Measurements from ENCODE around the gene UBE3B.

UBE3B gene

GRCh38 chr12:109476807-109477184 lies 638 bp upstream of the UBE3B start:
- Mint-ChIP-seq H3K27ac (peak overlapping the region; percentile 99), H3K9me3 (ENCODE audit: low read depth) (no peaks in the 10 kb centered on the region)

GRCh38 chr12:109477963-109478315 lies 505 bp downstream of the UBE3B start:
- Mint-ChIP-seq H3K4me3 (peak overlapping the region; percentile 98), H3K36me3 (no peaks in the 10 kb centered on the region), H3K27ac (peak overlapping the region; percentile 99), H3K9me3 (ENCODE audit: low read depth) (no peaks in the 10 kb centered on the region), H3K4me1 (ENCODE audit: low read depth) (peaks cover 49% of the 10 kb centered on the region), H3K27me3 (no peaks in the 10 kb centered on the region)

More at GRCh38 chr12:109476807-109477184, 638 bp upstream of the UBE3B start:
- Mint-ChIP-seq H3K27me3 (no peaks in the 10 kb centered on the region), H3K36me3 (no peaks in the 10 kb centered on the region), H3K4me3 (peak overlapping the region; percentile 98), H3K4me1 (ENCODE audit: low read depth) (peaks cover 48% of the 10 kb centered on the region)

- H3K36me3 Mint-ChIP-seq: no peaks in the 10 kb centered on the region
- peaks cover 45% of the 10 kb centered on the region for H3K4me1 Mint-ChIP-seq (ENCODE audit: low read depth)
- H3K4me3 Mint-ChIP-seq: peak overlapping the region; percentile 98
- no peak overlapping the region for H3K27ac Mint-ChIP-seq
- H3K9me3 Mint-ChIP-seq (ENCODE audit: low read depth): no peaks in the 10 kb centered on the region
- H3K27me3 Mint-ChIP-seq: no peaks in the 10 kb centered on the region
Measured at GRCh38 chr12:109479761-109480160, 2.3 kb downstream of the UBE3B start.

GRCh38 chr12:109480356-109480755 lies 2.9 kb downstream of the UBE3B start:
- Mint-ChIP-seq H3K4me1 (ENCODE audit: low read depth) (peaks cover 43% of the 10 kb centered on the region), H3K36me3 (peaks cover 2% of the 10 kb centered on the region), H3K27me3 (no peaks in the 10 kb centered on the region), H3K9me3 (ENCODE audit: low read depth) (no peaks in the 10 kb centered on the region), H3K27ac (no peak overlapping the region), H3K4me3 (no peak overlapping the region)

- Mint-ChIP-seq H3K4me3 (no peak overlapping the region), H3K27ac (no peak overlapping the region), H3K36me3 (peaks cover 2% of the 10 kb centered on the region)
Measured at GRCh38 chr12:109481863-109482262, 4.4 kb downstream of the UBE3B start.

GRCh38 chr12:109482491-109482890 lies 5.1 kb downstream of the UBE3B start:
- H3K9me3 Mint-ChIP-seq (ENCODE audit: low read depth): no peaks in the 10 kb centered on the region
- peaks cover 25% of the 10 kb centered on the region for H3K4me1 Mint-ChIP-seq (ENCODE audit: low read depth)
- no peak overlapping the region for H3K27ac Mint-ChIP-seq
- H3K36me3 Mint-ChIP-seq: peaks cover 2% of the 10 kb centered on the region
- no peaks in the 10 kb centered on the region for H3K27me3 Mint-ChIP-seq
- no peak overlapping the region for H3K4me3 Mint-ChIP-seq

More at GRCh38 chr12:109481863-109482262, 4.4 kb downstream of the UBE3B start:
- Mint-ChIP-seq H3K4me1 (ENCODE audit: low read depth) (peaks cover 28% of the 10 kb centered on the region), H3K27me3 (no peaks in the 10 kb centered on the region), H3K9me3 (ENCODE audit: low read depth) (no peaks in the 10 kb centered on the region)

GRCh38 chr12:109482894-109483293 lies 5.5 kb downstream of the UBE3B start:
- Mint-ChIP-seq H3K27me3 (no peaks in the 10 kb centered on the region), H3K36me3 (peaks cover 2% of the 10 kb centered on the region), H3K4me3 (no peak overlapping the region), H3K9me3 (ENCODE audit: low read depth) (no peaks in the 10 kb centered on the region), H3K4me1 (ENCODE audit: low read depth) (peaks cover 24% of the 10 kb centered on the region), H3K27ac (no peak overlapping the region)

GRCh38 chr12:109483346-109483745 lies 5.9 kb downstream of the UBE3B start:
- H3K4me3 Mint-ChIP-seq: no peak overlapping the region
- H3K4me1 Mint-ChIP-seq (ENCODE audit: low read depth): peaks cover 22% of the 10 kb centered on the region
- H3K27me3 Mint-ChIP-seq: no peaks in the 10 kb centered on the region
- H3K9me3 Mint-ChIP-seq (ENCODE audit: low read depth): no peaks in the 10 kb centered on the region
- peaks cover 2% of the 10 kb centered on the region for H3K36me3 Mint-ChIP-seq
- H3K27ac Mint-ChIP-seq: no peak overlapping the region

GRCh38 chr12:109485201-109485600 lies 7.8 kb downstream of the UBE3B start:
- H3K36me3 Mint-ChIP-seq: peaks cover 6% of the 10 kb centered on the region
- H3K9me3 Mint-ChIP-seq (ENCODE audit: low read depth): no peaks in the 10 kb centered on the region
- H3K4me3 Mint-ChIP-seq: no peak overlapping the region
- H3K27me3 Mint-ChIP-seq: no peaks in the 10 kb centered on the region
- H3K27ac Mint-ChIP-seq: no peak overlapping the region
- H3K4me1 Mint-ChIP-seq (ENCODE audit: low read depth): peaks cover 7% of the 10 kb centered on the region

- peaks cover 6% of the 10 kb centered on the region for H3K36me3 Mint-ChIP-seq
- no peaks in the 10 kb centered on the region for H3K27me3 Mint-ChIP-seq
- no peaks in the 10 kb centered on the region for H3K9me3 Mint-ChIP-seq (ENCODE audit: low read depth)
- H3K4me1 Mint-ChIP-seq (ENCODE audit: low read depth): peaks cover under 1% of the 10 kb centered on the region
- H3K27ac Mint-ChIP-seq: no peak overlapping the region
- H3K4me3 Mint-ChIP-seq: no peak overlapping the region
Measured at GRCh38 chr12:109487181-109488050, 10.0 kb downstream of the UBE3B start.

GRCh38 chr12:109488051-109488665 lies 10.7 kb downstream of the UBE3B start:
- Mint-ChIP-seq H3K4me1 (ENCODE audit: low read depth) (no peaks in the 10 kb centered on the region), H3K27ac (no peak overlapping the region), H3K9me3 (ENCODE audit: low read depth) (no peaks in the 10 kb centered on the region), H3K27me3 (no peaks in the 10 kb centered on the region), H3K36me3 (peaks cover 6% of the 10 kb centered on the region), H3K4me3 (no peak overlapping the region)

GRCh38 chr12:109489016-109489954 lies 11.9 kb downstream of the UBE3B start:
- no peak overlapping the region for H3K27ac Mint-ChIP-seq

GRCh38 chr12:109489955-109490565 lies 12.6 kb downstream of the UBE3B start:
- Mint-ChIP-seq H3K36me3 (peaks cover 5% of the 10 kb centered on the region), H3K9me3 (ENCODE audit: low read depth) (no peaks in the 10 kb centered on the region), H3K4me1 (ENCODE audit: low read depth) (no peaks in the 10 kb centered on the region), H3K4me3 (no peak overlapping the region), H3K27ac (no peak overlapping the region), H3K27me3 (no peaks in the 10 kb centered on the region)

More at GRCh38 chr12:109489016-109489954, 11.9 kb downstream of the UBE3B start:
- H3K9me3 Mint-ChIP-seq (ENCODE audit: low read depth): no peaks in the 10 kb centered on the region
- no peak overlapping the region for H3K4me3 Mint-ChIP-seq
- no peaks in the 10 kb centered on the region for H3K4me1 Mint-ChIP-seq (ENCODE audit: low read depth)
- H3K36me3 Mint-ChIP-seq: peaks cover 6% of the 10 kb centered on the region
- H3K27me3 Mint-ChIP-seq: no peaks in the 10 kb centered on the region

GRCh38 chr12:109491671-109492070 lies 14.2 kb downstream of the UBE3B start:
- Mint-ChIP-seq H3K4me3 (no peak overlapping the region), H3K36me3 (peaks cover 13% of the 10 kb centered on the region), H3K4me1 (ENCODE audit: low read depth) (no peaks in the 10 kb centered on the region)

More at GRCh38 chr12:109491671-109492070, 14.2 kb downstream of the UBE3B start:
- H3K27me3 Mint-ChIP-seq: no peaks in the 10 kb centered on the region
- no peak overlapping the region for H3K27ac Mint-ChIP-seq
- no peaks in the 10 kb centered on the region for H3K9me3 Mint-ChIP-seq (ENCODE audit: low read depth)
